ENCODE data around the gene SLIT1.
"Not testable (repeated sequence)": the region's sequence is repeated elsewhere in the genome, so short reads cannot be mapped to it uniquely, and the experiment has no call there.

The SLIT1 gene

DNA sequence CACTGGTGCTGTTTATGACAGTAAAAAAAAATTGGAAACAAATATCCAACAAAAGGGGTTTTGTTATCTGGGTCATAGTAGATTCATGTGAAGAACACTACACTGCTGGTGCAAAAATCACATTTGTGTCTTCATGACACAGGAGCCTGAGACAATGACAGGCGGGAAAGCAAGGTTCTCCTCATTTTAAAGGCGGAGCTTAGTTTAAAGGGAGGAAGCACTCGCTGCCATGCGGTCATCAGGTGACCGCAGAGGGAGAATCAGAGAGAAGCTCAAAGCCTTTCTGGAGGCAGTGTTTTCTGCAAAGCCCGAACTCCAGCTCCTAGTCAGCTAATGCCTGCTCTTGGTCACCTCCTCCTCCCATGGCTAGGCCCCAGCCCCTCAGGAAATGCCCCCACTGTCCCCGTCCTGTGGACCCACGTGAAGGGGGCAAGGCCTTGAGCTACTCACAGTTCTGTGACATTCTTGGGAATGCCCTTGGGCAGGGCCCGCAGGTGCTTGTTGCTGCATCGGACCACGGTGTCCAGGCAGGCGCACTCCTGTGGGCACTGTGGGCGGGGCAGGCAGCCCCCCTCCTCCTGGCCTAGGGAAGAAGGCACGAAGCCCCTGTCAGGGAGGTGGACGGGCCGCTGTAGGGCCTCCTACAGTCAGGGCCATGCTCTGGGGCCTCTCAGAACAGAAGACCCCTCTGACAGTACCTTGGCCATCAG is 146.1 kb downstream of the SLIT1 start:
- no peak for DNase-seq

- DNase-seq, result no peak
Observed at GRCh38 chr10:97038688-97039087, 147.1 kb downstream of the SLIT1 start.

- DNase-seq, result peak; percentile 63
Observed at GRCh38 chr10:97037365-97038361, 148.1 kb downstream of the SLIT1 start.

- no peak for DNase-seq
Observed at GRCh38 chr10:97034958-97035769, 150.6 kb downstream of the SLIT1 start.

DNA sequence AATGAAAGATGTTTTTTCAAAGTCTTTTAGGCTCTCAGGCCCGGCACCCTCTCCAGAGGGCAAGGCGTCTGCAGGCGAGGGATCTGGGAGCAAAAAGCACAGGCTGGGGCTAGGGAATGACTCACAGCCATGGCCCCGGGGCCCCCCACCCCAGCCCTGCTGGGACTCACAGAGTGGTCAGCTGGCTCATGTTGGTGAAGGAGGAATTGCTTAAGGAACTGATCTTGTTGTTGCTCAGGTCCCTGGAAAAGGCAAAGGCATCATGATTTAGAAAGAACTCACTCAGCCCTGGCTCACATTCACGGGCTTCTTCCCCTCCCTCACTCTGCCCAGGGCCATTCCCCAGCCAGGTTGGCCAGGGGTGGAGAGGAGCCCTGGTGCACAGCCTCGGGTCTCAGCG is 151.5 kb downstream of the SLIT1 start:
- no peak for DNase-seq

- not testable (repeated sequence) for DNase-seq
Observed at GRCh38 chr10:97033841-97034240, 151.9 kb downstream of the SLIT1 start.

GRCh38 chr10:97032624-97033023 is 153.1 kb downstream of the SLIT1 start:
- no peak for DNase-seq

- DNase-seq, result no peak
Observed at GRCh38 chr10:97031459-97031858, 154.3 kb downstream of the SLIT1 start.

- no peak for DNase-seq
Observed at GRCh38 chr10:97030894-97031293, 154.9 kb downstream of the SLIT1 start.

DNA sequence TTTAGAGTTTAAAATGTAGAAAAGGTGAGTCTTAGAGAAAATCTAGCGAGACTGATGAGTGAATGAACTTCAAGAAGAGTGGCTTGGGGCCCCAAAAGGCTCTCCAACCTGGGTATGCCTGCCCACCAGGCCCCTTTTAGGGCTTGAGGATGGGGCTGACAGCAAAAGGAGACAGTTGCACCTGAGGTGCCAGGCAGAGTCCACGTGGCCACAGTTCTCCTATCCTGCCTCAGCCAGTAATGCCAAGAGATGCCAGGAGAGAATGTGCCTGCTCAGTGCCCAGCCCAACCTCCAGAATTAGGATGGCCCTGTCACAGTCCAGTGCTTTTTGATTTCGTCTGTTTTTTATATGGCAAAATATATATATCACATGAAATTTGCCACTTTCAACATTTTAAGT is 156.5 kb downstream of the SLIT1 start:
- no peak for DNase-seq

DNA sequence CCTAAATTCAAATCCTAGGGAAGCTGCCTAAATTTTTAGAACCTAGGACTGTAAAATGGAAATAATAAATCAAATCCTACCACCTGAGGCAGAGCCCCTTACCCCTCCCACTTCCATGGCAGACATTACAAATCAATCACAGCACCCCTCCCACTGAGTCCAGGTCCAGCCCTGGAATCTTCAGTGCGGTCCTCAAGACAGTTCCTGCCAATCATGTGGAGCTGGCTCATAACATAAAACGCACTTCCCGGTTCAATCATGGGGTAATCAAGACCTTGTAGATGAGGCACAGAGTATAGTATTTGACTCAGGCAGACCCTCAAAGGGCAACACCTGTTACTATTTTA is 157.0 kb downstream of the SLIT1 start:
- no peak for DNase-seq

DNA sequence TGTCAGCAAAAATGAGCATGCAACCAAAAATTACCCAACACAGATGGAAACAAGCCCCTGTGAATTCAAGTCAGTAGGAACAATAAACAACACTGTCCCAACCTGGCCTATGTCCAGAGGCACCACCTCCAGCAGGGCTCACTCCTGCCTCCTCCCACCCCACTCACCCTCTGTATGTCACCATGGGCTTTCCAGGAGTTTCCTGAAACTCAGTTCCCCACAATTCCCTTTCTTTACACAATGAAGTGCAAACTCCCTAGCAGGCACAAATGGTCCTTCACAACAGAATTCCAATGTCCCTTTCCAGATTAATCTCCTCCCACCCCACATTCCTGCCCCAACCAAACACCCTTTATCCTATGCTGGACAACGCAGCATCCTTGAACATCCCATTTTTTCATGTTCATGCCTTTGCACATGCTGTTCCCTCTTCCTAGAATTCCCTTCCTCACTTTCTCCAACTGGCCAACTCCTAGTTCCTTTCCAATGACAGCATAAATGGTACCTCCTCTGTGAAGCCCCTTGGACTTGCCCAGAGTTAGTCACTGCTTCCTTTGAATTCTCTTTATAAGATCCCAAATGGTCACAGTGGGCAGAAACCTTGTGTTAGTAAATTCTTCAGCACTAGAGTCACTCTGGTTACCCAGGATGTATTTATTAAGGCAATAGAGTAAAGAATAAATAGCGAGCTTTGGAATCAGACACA is 157.5 kb downstream of the SLIT1 start:
- DNase-seq, result no peak

- no peak for DNase-seq
Observed at GRCh38 chr10:97025613-97026242, 160.0 kb downstream of the SLIT1 start.

DNA sequence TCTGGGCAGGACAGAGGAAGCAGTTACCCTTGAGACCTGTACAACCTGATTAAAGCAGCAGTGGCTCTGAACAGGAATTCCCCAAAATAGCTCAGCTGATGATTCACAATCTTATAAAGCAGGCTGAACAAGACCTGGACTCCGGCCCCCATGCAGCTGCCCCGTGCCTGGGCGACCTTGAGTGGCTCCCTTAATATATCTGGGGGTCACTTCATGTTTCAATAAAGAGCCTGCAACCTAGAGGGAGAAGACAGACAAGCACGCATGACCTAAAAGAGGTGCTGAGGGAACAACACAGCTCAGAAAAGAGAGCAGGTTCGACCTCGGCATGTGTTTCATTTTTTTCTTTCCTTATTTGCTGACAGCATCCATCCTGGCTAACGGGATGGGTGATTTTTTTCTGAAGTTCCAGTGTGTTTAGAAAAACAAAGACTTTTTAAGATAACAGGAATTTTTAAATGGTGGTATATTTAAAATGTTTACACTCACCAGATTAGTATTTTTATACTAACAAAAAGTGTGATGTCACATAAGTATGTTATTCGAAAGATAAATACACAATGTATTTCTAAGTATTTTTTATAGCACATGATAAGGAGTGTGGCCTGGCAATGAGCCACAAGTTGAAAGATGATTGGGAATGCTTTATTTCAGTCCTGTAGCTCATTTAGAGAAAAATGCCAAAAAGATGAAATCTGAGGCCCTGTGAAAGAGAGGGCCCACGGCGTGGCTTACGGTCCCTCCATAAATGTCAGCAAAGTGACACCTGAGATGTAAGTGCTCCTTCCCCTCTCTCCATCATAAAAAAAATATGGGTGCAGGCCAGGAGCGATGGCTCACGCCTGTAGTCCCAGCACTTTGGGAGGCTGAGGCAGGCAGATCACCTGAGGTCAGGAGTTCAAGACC is 161.3 kb downstream of the SLIT1 start:
- no peak for DNase-seq

GRCh38 chr10:97023401-97024167 is 162.2 kb downstream of the SLIT1 start:
- no peak for DNase-seq

DNA sequence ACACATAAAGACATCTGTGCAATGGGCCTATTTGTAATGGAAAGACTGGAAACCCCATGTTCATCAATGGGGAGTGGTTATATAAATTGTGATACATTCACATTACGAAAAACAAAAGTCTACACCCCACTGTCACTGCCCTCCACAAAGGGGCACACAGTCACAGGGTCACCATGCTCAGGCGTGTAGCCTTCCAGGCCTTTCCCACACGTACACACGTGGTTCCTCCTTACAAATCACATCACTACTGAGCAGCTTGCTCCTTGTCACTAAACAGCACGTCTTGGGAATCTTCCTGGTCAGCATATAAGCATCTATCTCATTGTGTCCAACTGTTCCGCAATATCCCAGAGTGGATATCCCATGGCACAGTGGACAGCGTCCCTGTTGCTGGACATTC is 163.1 kb downstream of the SLIT1 start:
- no peak for DNase-seq

GRCh38 chr10:97020452-97021400 is 165.0 kb downstream of the SLIT1 start:
- no peak for DNase-seq

DNA sequence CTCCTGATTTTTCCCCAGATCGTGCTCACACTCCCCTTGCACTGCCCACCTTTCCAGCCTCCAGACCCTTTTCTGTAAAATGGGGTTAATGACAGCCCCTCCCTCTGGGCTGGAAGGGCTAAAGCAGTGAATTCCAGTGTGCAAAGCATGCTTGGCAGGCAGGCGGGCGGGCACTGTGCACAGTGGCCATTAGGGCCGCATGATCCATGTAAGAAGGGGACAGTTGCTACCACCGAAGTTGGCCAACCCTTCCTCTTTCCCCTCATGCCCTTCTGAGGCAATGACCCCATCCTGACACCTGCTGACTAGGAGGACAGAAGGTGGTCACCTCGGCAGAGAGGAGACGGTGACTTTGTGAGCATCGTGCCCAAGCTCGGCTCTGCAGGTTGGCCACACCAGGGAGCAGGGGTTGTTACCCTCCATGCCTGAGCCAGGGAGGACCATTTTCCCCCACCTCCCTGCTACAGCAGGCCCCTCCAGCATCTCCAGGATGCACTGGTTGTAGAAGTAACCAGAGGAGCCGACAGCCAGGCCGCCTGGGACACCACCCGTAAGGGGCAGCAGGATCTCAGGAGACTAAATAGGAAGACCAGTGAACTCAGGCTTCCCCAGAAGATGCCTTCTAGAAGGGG is 166.4 kb downstream of the SLIT1 start:
- no peak for DNase-seq

Measured in NCI-H2029 treated with DMSO at 0.1 percent for 48 hours (cell line).